ENCODE data around the gene TMPRSS6. TPM values are rescaled to one million over a fixed set of nuclear protein-coding genes. Genes with fewer than 3 reads are reported as not detected.
A peak's percentile ranks its signal among the peaks of the same experiment; 100 is the strongest.

TMPRSS6 gene
- total RNA-seq, 4 donors from 2014 or later: 0.27 to 0.88 TPM; not detected in 2

GRCh38 chr22:37017356-37017755 lies 92.2 kb downstream of the TMPRSS6 start:
- Histone ChIP-seq H3K9me3 (no peaks in the 10 kb centered on the region), H3K4me3 (peak overlapping the region in 2 of 4 donors; percentile 69 to 98), H3K27me3 (no peaks in the 10 kb centered on the region), H3K36me3 (no peaks in the 10 kb centered on the region), H3K4me1 (peaks cover 3 to 64% (median 12%) of the 10 kb centered on the region in 4 donors), H3K27ac (peak overlapping the region in 3 of 4 donors; percentile 94 to 99 (median 95))
- TF ChIP-seq CTCF (IDR thresholded peaks at IDR 0.05) (no peak), POLR2A (IDR thresholded peaks at IDR 0.05) (no peak)
- DNase-seq: peak in 1 of 3 donors; percentile 59

- Histone ChIP-seq H3K4me1 (peaks cover 3 to 59% (median 11%) of the 10 kb centered on the region in 4 donors), H3K27ac (peak overlapping the region in 3 of 4 donors; percentile 94 to 99 (median 95)), H3K9me3 (no peaks in the 10 kb centered on the region), H3K27me3 (no peaks in the 10 kb centered on the region), H3K4me3 (peak overlapping the region in 2 of 4 donors; percentile 69 to 98), H3K36me3 (no peaks in the 10 kb centered on the region)
- DNase-seq: peak in 2 of 3 donors; percentile 82 to 89
- TF ChIP-seq POLR2A (IDR thresholded peaks at IDR 0.05) (peak in 1 of 2 donors; percentile 73), CTCF (IDR thresholded peaks at IDR 0.05) (no peak)
Measured at GRCh38 chr22:37016134-37016910, 93.2 kb downstream of the TMPRSS6 start.

GRCh38 chr22:37015587-37015878 lies 94.0 kb downstream of the TMPRSS6 start:
- H3K4me3 ChIP-seq: peak overlapping the region in 1 of 4 donors; percentile 30
- H3K9me3 ChIP-seq: no peaks in the 10 kb centered on the region
- H3K27me3 ChIP-seq: no peaks in the 10 kb centered on the region
- H3K36me3 ChIP-seq: no peaks in the 10 kb centered on the region
- TF ChIP-seq POLR2A (IDR thresholded peaks at IDR 0.05) (no peak), CTCF (IDR thresholded peaks at IDR 0.05) (peak in 3 of 6 experiments; percentile 23 to 31 (median 27))
- peaks cover 3 to 51% (median 9%) of the 10 kb centered on the region in 4 donors for H3K4me1 ChIP-seq
- H3K27ac ChIP-seq: peak overlapping the region in 3 of 4 donors; percentile 94 to 99 (median 95)
- peak in 1 of 3 donors; percentile 61 for DNase-seq

Other genes starting within 250 kb of the TMPRSS6 start
- gene NCF4, start 248.7 kb downstream of the TMPRSS6 start, total RNA-seq: 100 to 1,000 TPM in 1 of 4 donors, 10 to 100 TPM in 1, 1 to 10 TPM in 2; 4.4 to 175 (median 13.0) TPM
- 10 to 100 TPM in 1 of 4 donors, 1 to 10 TPM in 2, under 1 TPM in 1; 0.88 to 24.8 (median 4.3) TPM for gene CSF2RB, start 196.1 kb downstream of the TMPRSS6 start, total RNA-seq
- gene TST, start 90.3 kb downstream of the TMPRSS6 start, total RNA-seq: 100 to 1,000 TPM in 3 of 4 donors, 10 to 100 TPM in 1; 93.3 to 485 (median 249) TPM
- 100 to 1,000 TPM; 128 to 498 (median 394) TPM for gene MPST, start 90.0 kb downstream of the TMPRSS6 start, total RNA-seq
- 10 to 100 TPM in 3 of 4 donors, 1 to 10 TPM in 1; 9.5 to 30.5 (median 13.5) TPM for gene KCTD17, start 58.0 kb downstream of the TMPRSS6 start, total RNA-seq
- 1 to 10 TPM; 1.5 to 7.0 (median 5.0) TPM for gene IL2RB, start 40.2 kb upstream of the TMPRSS6 start, total RNA-seq
- gene C1QTNF6, start 78.5 kb upstream of the TMPRSS6 start, total RNA-seq: 1 to 10 TPM; 3.9 to 9.4 (median 5.9) TPM
- not detected for gene SSTR3, start 102.8 kb upstream of the TMPRSS6 start, total RNA-seq
- gene RAC2, start 134.6 kb upstream of the TMPRSS6 start, total RNA-seq: 100 to 1,000 TPM in 1 of 4 donors, 10 to 100 TPM in 3; 10.0 to 124 (median 20.6) TPM
- gene CYTH4, start 172.8 kb upstream of the TMPRSS6 start, total RNA-seq: 10 to 100 TPM; 13.5 to 75.9 (median 22.5) TPM

Data from Peyer's patch (tissue), 4 donors.